ENCODE measurements around the gene RBM19.

Gene RBM19

GRCh38 chr12:113983265-113983664 lies 17.1 kb upstream of the RBM19 start:
- Histone ChIP-seq H2AFZ (ENCODE audit: low read length) (no peak overlapping the region), H3K27ac (ENCODE audit: low read length) (no peak overlapping the region), H3K36me3 (replicated peaks; ENCODE audit: insufficient read depth, low read length) (no peaks in the 10 kb centered on the region), H3K79me2 (ENCODE audit: low read length) (no peaks in the 10 kb centered on the region), H3K4me1 (ENCODE audit: low read length) (no peaks in the 10 kb centered on the region), H3K27me3 (replicated peaks; ENCODE audit: insufficient read depth, low read length) (no peaks in the 10 kb centered on the region), H3K4me3 (ENCODE audit: low read length) (no peak overlapping the region), H4K20me1 (ENCODE audit: insufficient read depth, low read length) (no peaks in the 10 kb centered on the region), H3K9me2 (replicated peaks; ENCODE audit: insufficient read depth, low read length) (no peaks in the 10 kb centered on the region), H3F3A (ENCODE audit: insufficient read depth, low read length) (no peaks in the 10 kb centered on the region), H3K9me3 (replicated peaks; ENCODE audit: insufficient read depth, low read length) (no peaks in the 10 kb centered on the region), H3K4me2 (ENCODE audit: low read depth, low read length) (no peak overlapping the region), H3K9ac (ENCODE audit: low read length) (no peak overlapping the region)
- no peak for DNase-seq
- no peak for TF ChIP-seq EZH2phosphoT487 (IDR thresholded peaks at IDR 0.05; ENCODE audit: low read length)
- no peak for TF ChIP-seq CTCF (IDR thresholded peaks at IDR 0.05; ENCODE audit: low read length)
- TF ChIP-seq EZH2 (optimal IDR thresholded peaks at IDR 0.05; ENCODE audit: low read depth, low read length), result no peak

- Histone ChIP-seq H3K27ac (ENCODE audit: low read length) (no peak overlapping the region), H2AFZ (ENCODE audit: low read length) (no peak overlapping the region), H3K4me2 (ENCODE audit: low read depth, low read length) (no peak overlapping the region), H3K79me2 (ENCODE audit: low read length) (no peaks in the 10 kb centered on the region), H3K4me1 (ENCODE audit: low read length) (no peaks in the 10 kb centered on the region), H4K20me1 (ENCODE audit: insufficient read depth, low read length) (no peaks in the 10 kb centered on the region), H3K9me2 (replicated peaks; ENCODE audit: insufficient read depth, low read length) (no peaks in the 10 kb centered on the region), H3K9me3 (replicated peaks; ENCODE audit: insufficient read depth, low read length) (no peaks in the 10 kb centered on the region), H3F3A (ENCODE audit: insufficient read depth, low read length) (no peaks in the 10 kb centered on the region), H3K27me3 (replicated peaks; ENCODE audit: insufficient read depth, low read length) (no peaks in the 10 kb centered on the region), H3K4me3 (ENCODE audit: low read length) (no peak overlapping the region), H3K9ac (ENCODE audit: low read length) (no peak overlapping the region), H3K36me3 (replicated peaks; ENCODE audit: insufficient read depth, low read length) (no peaks in the 10 kb centered on the region)
- TF ChIP-seq EZH2 (optimal IDR thresholded peaks at IDR 0.05; ENCODE audit: low read depth, low read length) (no peak), CTCF (IDR thresholded peaks at IDR 0.05; ENCODE audit: low read length) (no peak), EZH2phosphoT487 (IDR thresholded peaks at IDR 0.05; ENCODE audit: low read length) (no peak)
- DNase-seq, result no peak
Observed at GRCh38 chr12:113981876-113982275, 15.8 kb upstream of the RBM19 start.

GRCh38 chr12:113980537-113981337 lies 14.6 kb upstream of the RBM19 start:
- H4K20me1 ChIP-seq (ENCODE audit: insufficient read depth, low read length), result no peaks in the 10 kb centered on the region
- H2AFZ ChIP-seq (ENCODE audit: low read length), result no peak overlapping the region
- no peaks in the 10 kb centered on the region for H3K36me3 ChIP-seq (replicated peaks; ENCODE audit: insufficient read depth, low read length)
- peak; percentile 27 for DNase-seq
- no peak overlapping the region for H3K9ac ChIP-seq (ENCODE audit: low read length)
- no peak overlapping the region for H3K4me2 ChIP-seq (ENCODE audit: low read depth, low read length)
- H3K9me2 ChIP-seq (replicated peaks; ENCODE audit: insufficient read depth, low read length), result no peaks in the 10 kb centered on the region
- no peak overlapping the region for H3K4me3 ChIP-seq (ENCODE audit: low read length)
- H3K27ac ChIP-seq (ENCODE audit: low read length), result no peak overlapping the region
- no peaks in the 10 kb centered on the region for H3K27me3 ChIP-seq (replicated peaks; ENCODE audit: insufficient read depth, low read length)
- H3K9me3 ChIP-seq (replicated peaks; ENCODE audit: insufficient read depth, low read length), result no peaks in the 10 kb centered on the region
- peak; percentile 68 for TF ChIP-seq CTCF (IDR thresholded peaks at IDR 0.05; ENCODE audit: low read length)
- no peak for TF ChIP-seq EZH2phosphoT487 (IDR thresholded peaks at IDR 0.05; ENCODE audit: low read length)
- H3K79me2 ChIP-seq (ENCODE audit: low read length), result no peaks in the 10 kb centered on the region
- no peaks in the 10 kb centered on the region for H3K4me1 ChIP-seq (ENCODE audit: low read length)
- no peaks in the 10 kb centered on the region for H3F3A ChIP-seq (ENCODE audit: insufficient read depth, low read length)
